Parathyroid adenoma (tissue), 2 donors: ENCODE data around the gene AGAP5.
"Not testable (repeated sequence)": the region's sequence is repeated elsewhere in the genome, so short reads cannot be mapped to it uniquely, and the experiment has no call there.

Experiments used
- H2AFZ ChIP-seq: fragments of 300-600 bp; sonication (generic); one replicate; pipeline ENCODE4 v1.7.0; 2017; ENCODE audit warnings: antibody characterized with exemption, mild to moderate bottlenecking
- H3K27ac ChIP-seq: fragments of 300-600 bp; sonication (generic); one replicate; pipeline ENCODE4 v1.7.0; 2017
- H3K27me3 ChIP-seq: fragments of 300-600 bp; sonication (generic); one replicate; pipeline ENCODE4 v1.7.0; 2017; ENCODE audit warnings: low read length; ENCODE audit not compliant: control insufficient read depth, insufficient read depth
- H3K36me3 ChIP-seq: fragments of 300-600 bp; sonication (generic); one replicate; pipeline ENCODE4 v1.7.0; 2017; ENCODE audit warnings: low read length; ENCODE audit not compliant: control insufficient read depth, insufficient read depth
- H3K4me1 ChIP-seq: fragments of 300-600 bp; sonication (generic); one replicate; pipeline ENCODE4 v1.7.0; 2017; ENCODE audit warnings: control low read depth
- H3K4me2 ChIP-seq: fragments of 300-600 bp; sonication (generic); one replicate; pipeline ENCODE4 v1.7.0; 2017; ENCODE audit warnings: low read length
- H3K4me3 ChIP-seq: fragments of 300-600 bp; sonication (generic); one replicate; pipeline ENCODE4 v1.7.0; 2017; ENCODE audit warnings: low read depth, low read length
- H3K79me2 ChIP-seq: fragments of 300-600 bp; sonication (generic); one replicate; pipeline ENCODE4 v1.7.0; 2017; ENCODE audit warnings: control low read depth
- H3K9ac ChIP-seq: fragments of 300-600 bp; sonication (generic); one replicate; pipeline ENCODE4 v1.7.0; 2017; ENCODE audit warnings: mild to moderate bottlenecking
- H3K9me3 ChIP-seq: fragments of 300-600 bp; sonication (generic); one replicate; pipeline ENCODE4 v1.7.0; 2017; ENCODE audit warnings: low read length; ENCODE audit not compliant: control insufficient read depth
- TF ChIP-seq, protein P1 (sequence below): fragments of 300-600 bp; sonication (generic); IDR thresholded peaks from one replicate; pipeline ENCODE4 v1.7.0; 2017; ENCODE audit warnings: antibody characterized with exemption, mild to moderate bottlenecking
- donor health status: primary hyperparathyroidism.

Gene AGAP5

DNA sequence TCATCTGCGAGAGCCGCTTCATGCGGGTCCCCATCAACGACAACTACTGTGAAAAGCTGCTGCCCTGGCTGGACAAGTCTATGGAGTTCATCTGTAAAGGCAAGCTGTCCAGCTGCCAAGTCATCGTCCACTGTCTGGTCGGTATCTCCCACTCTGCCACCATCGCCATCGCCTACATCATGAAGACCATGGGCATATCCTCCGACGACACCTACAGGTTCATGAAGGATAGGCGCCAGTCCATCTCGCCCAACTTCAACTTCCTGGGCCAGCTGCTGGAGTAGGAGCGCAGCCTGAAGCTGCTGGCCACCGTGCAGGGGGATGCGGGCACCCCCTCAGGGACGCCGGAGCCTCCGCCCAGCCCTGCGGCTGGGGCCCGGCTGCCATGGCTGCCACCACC, 34.5 kb upstream of the AGAP5 start:
- Histone ChIP-seq H3K27ac (no peak overlapping the region), H2AFZ (no peak overlapping the region), H3K4me1 (no peaks in the 10 kb centered on the region), H3K4me2 (no peak overlapping the region), H3K36me3 (no peaks in the 10 kb centered on the region), H3K27me3 (no peaks in the 10 kb centered on the region), H3K9me3 (no peaks in the 10 kb centered on the region), H3K4me3 (no peak overlapping the region), H3K9ac (no peak overlapping the region), H3K79me2 (peaks cover 28% of the 10 kb centered on the region)
- TF ChIP-seq, protein P1, sequence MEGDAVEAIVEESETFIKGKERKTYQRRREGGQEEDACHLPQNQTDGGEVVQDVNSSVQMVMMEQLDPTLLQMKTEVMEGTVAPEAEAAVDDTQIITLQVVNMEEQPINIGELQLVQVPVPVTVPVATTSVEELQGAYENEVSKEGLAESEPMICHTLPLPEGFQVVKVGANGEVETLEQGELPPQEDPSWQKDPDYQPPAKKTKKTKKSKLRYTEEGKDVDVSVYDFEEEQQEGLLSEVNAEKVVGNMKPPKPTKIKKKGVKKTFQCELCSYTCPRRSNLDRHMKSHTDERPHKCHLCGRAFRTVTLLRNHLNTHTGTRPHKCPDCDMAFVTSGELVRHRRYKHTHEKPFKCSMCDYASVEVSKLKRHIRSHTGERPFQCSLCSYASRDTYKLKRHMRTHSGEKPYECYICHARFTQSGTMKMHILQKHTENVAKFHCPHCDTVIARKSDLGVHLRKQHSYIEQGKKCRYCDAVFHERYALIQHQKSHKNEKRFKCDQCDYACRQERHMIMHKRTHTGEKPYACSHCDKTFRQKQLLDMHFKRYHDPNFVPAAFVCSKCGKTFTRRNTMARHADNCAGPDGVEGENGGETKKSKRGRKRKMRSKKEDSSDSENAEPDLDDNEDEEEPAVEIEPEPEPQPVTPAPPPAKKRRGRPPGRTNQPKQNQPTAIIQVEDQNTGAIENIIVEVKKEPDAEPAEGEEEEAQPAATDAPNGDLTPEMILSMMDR: no peak

DNA sequence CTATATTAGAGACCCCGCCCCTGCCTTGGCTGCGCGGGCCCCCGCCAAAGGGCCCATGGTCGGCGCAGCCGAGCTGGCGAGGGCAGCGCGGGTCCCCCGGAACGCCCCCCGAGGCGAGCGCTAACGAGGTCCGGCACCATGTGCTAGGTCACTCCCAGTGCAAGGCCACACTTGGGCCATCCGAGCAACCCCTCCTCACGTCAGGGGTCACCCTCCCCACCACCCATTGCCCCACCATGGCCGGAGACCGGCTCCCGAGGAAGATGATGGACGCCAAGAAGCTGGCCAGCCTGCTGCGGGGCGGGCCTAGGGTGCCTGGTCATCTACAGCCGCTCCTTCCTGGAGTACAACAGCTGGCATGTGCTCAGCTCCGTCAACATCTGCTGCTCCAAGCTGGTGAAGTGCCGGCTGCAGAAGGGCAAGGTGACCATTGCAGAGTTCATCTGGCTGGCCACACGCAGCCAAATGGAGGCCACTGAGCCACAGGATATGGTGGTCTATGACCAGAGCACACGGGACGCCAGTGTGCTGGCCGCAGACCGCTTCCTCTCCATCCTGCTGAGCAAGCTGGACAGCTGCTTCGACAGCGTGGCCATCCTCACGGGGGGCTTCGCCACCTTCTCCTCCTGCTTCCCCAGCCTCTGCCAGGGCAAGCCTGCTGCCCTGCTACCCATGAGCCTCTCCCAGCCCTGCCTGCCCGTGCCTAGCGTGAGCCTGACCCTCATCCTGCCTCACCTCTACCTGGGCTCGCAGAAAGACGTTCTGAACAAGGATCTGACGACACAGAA, 33.9 kb upstream of the AGAP5 start:
- no peak overlapping the region for H3K27ac ChIP-seq
- no peak overlapping the region for H3K9ac ChIP-seq
- no peaks in the 10 kb centered on the region for H3K27me3 ChIP-seq
- H3K36me3 ChIP-seq: no peaks in the 10 kb centered on the region
- TF ChIP-seq, protein P1: no peak
- H3K4me2 ChIP-seq: no peak overlapping the region
- no peak overlapping the region for H3K4me3 ChIP-seq
- no peaks in the 10 kb centered on the region for H3K4me1 ChIP-seq
- no peaks in the 10 kb centered on the region for H3K9me3 ChIP-seq
- peaks cover 28% of the 10 kb centered on the region for H3K79me2 ChIP-seq
- H2AFZ ChIP-seq: no peak overlapping the region

DNA sequence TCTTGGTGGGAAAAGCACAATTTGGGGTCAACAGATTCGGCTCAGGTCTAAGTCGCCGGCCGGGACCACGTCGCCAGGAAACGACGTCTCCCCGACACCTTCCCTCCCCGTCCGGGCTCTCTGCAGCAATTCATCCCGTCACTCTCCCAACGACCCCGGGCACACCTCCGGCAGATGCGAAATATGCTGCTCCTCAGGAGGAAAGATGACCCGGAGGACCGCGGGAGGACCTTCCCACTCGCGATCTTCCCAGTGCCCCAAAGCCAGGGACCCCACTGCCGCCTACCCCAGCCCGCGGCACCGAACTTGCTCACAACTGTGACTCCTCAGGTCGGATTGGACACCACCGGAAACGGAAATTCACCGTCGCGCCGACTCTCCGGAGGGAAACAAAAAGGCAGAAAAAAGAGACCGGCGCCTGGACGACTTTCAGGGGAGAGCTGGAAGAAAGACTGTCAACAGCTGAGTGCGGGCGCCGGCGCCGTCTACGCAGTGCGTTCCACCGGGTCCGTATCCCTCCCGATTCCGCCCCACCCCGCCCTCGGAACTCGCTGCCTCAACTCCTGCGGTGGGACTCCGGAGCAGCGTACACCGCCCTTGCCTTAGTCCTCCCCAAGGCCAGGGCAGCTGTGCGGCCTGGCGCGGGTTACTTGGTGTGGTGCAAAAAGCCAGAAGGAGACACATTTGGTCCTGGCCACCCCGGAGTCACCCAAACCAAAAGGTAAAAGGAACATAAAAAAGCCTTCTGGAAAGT, 32.4 kb upstream of the AGAP5 start:
- Histone ChIP-seq H3K4me2 (peak overlapping the region; percentile 70), H3K4me1 (no peaks in the 10 kb centered on the region), H3K36me3 (no peaks in the 10 kb centered on the region)

DNA sequence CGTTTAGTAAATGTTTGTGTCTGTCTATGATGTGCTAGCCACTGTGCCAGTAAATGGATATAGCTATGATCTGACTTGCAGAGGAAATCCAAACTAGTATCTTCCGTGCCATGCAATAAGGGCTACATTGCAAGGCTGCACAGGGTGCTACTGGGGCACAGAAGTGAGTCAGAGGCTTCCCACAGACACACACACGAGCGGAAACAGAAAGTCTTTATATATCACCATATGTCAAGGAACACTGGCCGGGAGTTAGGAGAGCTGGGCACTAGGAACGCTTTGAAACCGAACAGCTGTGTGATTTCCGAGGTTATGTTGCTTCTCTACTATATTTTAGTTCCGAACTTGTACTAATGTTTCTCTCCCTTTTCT, 31.9 kb upstream of the AGAP5 start:
- Histone ChIP-seq H3K27ac (peak overlapping the region; percentile 82), H3K4me2 (peak overlapping the region; percentile 70)
- H3K4me1 ChIP-seq: not testable (repeated sequence)

More for the DNA sequence above, 32.4 kb upstream of the AGAP5 start:
- Histone ChIP-seq H3K4me3 (peak overlapping the region; percentile 99), H3K9me3 (no peaks in the 10 kb centered on the region), H3K79me2 (peaks cover 25% of the 10 kb centered on the region), H3K27me3 (no peaks in the 10 kb centered on the region), H3K27ac (peak overlapping the region; percentile 82), H2AFZ (peak overlapping the region; percentile 94), H3K9ac (peak overlapping the region; percentile 47)
- TF ChIP-seq, protein P1: no peak

DNA sequence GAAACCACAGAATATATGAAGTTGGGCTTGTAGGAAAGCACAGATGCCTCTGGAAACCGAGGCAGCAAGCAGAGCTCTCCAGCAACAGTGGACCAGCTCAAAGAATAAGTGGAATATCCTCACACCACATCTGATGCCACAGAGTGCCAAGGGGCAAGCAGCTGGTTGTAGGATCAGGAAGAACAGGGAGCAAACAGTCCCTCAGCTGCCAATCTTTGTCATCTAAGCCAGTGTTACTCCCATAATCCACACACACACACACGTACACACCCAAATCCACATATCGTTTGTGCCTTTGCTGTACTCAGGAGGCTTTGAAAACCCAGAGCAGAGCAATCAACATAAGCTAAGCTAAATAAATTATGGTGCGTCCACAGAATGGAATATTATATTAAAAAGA, 25.6 kb upstream of the AGAP5 start:
- H3K4me3 ChIP-seq: no peak overlapping the region
- no peak overlapping the region for H3K4me2 ChIP-seq
- TF ChIP-seq, protein P1: no peak
- H3K79me2 ChIP-seq: no peaks in the 10 kb centered on the region
- H3K4me1 ChIP-seq: no peaks in the 10 kb centered on the region
- no peaks in the 10 kb centered on the region for H3K27me3 ChIP-seq
- no peaks in the 10 kb centered on the region for H3K9me3 ChIP-seq
- no peak overlapping the region for H3K9ac ChIP-seq
- no peaks in the 10 kb centered on the region for H3K36me3 ChIP-seq
- H2AFZ ChIP-seq: no peak overlapping the region
- no peak overlapping the region for H3K27ac ChIP-seq

More for the DNA sequence above, 31.9 kb upstream of the AGAP5 start:
- not testable (repeated sequence) for H3K9me3 ChIP-seq, H3K27me3 ChIP-seq, H3K36me3 ChIP-seq
- Histone ChIP-seq H2AFZ (peak overlapping the region; percentile 94), H3K79me2 (peaks cover 23% of the 10 kb centered on the region), H3K4me3 (peak overlapping the region; percentile 99), H3K9ac (peak overlapping the region; percentile 47)

DNA sequence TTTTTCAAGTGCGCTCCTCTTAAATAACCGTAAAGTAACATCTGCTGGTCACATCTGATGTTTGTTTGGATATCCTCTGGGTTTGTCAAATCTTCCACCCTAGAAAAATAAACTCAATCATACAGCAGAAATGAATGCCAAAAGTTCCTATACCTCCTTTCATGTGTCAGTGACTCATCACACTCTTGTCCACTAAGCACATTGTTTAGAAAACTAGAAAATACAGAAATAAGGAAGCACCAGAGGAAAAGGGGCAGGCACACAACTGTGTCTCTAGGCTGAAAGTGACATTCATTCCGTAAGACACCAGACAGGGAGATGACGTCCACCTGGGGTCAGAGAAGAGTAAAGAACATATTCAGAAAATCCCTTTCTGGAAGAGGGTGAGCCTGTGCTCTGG, 22.7 kb upstream of the AGAP5 start:
- not testable (repeated sequence) for H3K9me3 ChIP-seq, H3K4me1 ChIP-seq, H3K27ac ChIP-seq, H3K4me3 ChIP-seq, H2AFZ ChIP-seq, H3K36me3 ChIP-seq, H3K27me3 ChIP-seq, H3K9ac ChIP-seq, H3K79me2 ChIP-seq, H3K4me2 ChIP-seq
